GM12872 (cell line): Measurements from ENCODE around the gene UGT1A7.

ENCODE experiments used
- TF ChIP-seq, protein P1 (sequence below): IDR thresholded peaks from 3 replicates; pipeline ENCODE4 v1.5.1; 2011; ENCODE audit warnings: low read depth, mild to moderate bottlenecking, low read length, moderate library complexity; ENCODE audit not compliant: insufficient read depth

Gene UGT1A7

DNA sequence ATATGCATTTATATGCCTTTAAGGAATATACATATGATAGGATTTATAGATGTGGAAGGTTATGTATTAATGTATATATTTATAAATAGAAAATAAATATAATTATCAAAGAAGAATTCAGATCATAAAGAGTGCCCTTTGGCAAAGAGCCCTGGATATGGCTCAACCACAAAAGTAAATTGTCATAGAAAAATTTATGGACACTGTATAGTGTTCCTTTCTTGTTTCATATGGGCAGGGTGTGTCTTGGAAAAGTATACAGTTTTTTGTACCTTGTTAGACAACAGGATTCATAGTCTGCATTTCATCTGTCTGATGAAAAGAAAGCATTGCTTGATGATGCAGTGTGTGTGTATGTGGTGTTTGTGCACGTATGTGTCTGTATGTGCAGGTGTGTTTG lies 2.9 kb downstream of the UGT1A7 start:
- TF ChIP-seq, protein P1, sequence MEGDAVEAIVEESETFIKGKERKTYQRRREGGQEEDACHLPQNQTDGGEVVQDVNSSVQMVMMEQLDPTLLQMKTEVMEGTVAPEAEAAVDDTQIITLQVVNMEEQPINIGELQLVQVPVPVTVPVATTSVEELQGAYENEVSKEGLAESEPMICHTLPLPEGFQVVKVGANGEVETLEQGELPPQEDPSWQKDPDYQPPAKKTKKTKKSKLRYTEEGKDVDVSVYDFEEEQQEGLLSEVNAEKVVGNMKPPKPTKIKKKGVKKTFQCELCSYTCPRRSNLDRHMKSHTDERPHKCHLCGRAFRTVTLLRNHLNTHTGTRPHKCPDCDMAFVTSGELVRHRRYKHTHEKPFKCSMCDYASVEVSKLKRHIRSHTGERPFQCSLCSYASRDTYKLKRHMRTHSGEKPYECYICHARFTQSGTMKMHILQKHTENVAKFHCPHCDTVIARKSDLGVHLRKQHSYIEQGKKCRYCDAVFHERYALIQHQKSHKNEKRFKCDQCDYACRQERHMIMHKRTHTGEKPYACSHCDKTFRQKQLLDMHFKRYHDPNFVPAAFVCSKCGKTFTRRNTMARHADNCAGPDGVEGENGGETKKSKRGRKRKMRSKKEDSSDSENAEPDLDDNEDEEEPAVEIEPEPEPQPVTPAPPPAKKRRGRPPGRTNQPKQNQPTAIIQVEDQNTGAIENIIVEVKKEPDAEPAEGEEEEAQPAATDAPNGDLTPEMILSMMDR: no peak

DNA sequence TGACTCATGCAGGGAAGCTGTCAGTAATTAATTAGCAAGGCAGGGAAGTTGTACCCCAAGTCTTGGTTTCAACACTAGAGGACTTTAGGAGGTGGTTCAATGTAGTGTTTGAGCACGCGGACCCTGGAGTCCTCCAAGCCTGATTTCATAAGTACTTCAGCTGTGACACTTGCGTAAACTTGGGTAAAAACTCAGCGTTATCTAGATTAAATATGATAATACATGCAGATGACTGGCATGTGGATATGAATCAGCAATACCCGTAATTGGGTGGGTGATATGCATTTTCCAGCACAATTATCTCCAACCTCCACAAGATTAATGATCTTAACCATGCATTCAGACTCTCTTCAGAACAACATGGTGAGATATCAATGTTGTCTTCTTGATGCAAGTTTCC lies 5.2 kb downstream of the UGT1A7 start:
- TF ChIP-seq, protein P1: no peak

DNA sequence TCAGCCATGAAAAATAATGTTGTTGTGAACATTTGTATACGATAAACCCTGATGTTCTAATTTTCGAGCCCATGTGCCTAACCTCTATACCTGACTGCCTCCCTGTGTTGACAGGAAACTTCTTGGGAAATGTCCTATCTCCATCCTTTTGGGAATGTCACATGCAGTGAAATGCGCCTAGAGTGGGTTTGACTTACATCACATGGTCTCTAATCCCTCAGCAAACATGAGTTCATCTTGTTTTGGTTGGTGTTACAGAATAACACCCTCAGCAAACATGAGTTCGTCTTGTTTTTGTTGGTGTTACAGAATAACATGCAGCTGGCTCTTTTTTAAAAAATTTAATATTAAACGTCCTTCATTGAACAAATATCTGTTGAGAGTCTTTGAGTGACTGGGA lies 6.6 kb downstream of the UGT1A7 start:
- TF ChIP-seq, protein P1: no peak

DNA sequence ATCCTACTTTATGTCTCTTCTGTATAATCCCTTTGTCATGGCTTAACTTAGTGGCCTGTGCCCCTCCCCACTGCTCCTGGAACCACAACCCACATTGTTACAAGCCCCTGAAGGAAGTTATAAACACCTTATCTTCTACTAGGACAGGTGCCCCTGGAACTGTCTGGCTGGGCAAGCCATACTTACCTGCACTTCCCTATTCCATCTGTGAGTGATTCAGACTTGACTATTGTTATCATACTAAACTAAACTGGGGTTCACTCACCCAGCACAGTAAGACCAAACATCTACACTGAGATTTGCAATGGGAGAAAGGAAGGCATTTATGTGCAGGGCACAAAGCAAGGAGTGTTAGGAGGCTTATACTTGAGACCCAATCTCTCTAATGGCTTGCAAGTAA lies 7.3 kb downstream of the UGT1A7 start:
- TF ChIP-seq, protein P1: no peak

DNA sequence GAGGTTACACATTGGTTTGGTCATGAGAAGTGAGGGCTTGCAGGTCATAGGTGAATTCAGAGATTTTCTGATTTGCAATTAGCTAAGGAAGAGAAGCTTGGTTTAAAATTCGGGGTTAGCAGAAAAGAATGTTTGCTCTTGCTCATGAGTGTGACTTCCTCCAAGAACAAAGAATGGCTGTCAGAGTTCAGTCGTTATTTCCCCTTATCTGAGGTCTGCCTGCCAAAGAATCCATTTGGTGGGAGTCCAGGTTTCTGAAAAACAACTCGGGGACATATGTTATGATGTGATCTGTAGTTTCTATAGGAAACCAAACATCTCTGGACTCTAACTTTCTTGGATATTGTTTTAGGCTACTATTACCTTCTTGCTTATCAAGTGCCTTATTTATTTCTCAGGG lies 7.8 kb downstream of the UGT1A7 start:
- TF ChIP-seq, protein P1: no peak

DNA sequence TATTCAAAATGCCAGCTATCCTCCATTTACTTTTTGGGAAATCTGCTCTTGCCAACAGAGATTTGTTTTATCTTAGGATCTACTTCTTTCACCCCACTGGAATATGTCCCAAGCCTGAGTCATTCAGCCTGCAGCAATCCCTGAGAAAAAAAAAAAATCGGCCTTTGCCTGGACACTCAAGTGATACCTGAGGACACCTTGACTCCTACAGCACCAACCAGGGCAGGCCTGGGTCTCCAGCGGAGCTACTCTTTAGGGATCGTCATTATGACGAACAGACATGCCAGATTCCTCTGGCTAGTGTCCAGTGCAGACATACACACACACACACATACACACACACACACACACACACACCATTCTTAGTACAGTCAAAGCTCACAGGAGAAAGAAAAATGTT lies 8.7 kb downstream of the UGT1A7 start:
- TF ChIP-seq, protein P1: no peak

DNA sequence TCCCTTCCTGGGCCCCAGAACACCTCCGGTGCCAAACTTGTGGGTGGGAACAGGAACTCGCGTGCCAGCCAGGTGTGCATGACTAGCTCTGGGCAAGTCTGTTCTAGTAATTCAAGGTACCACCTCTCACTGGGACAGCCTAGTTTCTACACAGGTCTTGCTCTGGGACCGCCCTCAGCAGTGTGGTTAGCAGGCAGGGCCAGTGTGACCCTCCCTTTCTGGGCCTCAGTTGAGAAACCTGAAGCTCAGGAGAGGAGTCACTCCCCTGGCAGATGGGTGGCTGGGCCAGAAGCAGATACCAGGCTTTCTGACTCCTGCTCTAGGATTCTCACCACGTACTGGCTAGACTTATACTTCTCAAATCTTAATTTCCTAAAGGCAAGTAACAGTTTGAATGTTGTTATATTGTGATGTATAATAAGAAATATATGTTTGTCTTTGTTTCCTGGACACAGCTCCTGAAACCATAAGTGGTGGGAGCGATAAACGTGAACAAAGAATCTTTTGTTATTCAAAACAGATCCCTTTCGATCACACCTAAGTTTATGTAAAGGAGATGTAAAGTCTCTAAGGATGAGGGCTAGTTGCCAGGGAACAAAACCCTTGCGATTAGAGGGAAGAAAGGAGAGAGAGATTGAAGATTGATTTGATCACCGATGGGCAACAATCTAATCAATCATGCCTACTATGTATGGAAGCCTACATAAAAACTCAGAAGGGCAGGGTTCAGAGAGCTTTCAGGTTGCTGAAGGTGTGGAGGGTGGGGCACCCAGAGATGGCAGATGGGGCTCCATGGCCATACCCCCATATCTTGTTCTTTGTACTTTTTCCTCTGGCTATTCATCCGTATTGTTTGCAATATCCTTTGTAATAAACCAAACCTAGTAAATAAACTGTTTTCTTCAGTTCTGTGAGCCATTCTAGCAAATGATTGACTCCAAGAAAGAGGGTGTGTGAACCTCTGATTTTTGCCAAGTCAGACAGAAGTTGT lies 10.0 kb downstream of the UGT1A7 start:
- TF ChIP-seq, protein P1: no peak
